RWPE2 (cell line): ENCODE results near the gene SLC39A10.

Experiments
- ATAC-seq: fragments of 200-7000 bp; cut with Tn5 transposase; 3 replicates; pipeline ENCODE4 v1.9.1; 2021; ENCODE audit warnings: low read depth
- DNase-seq: peaks from one replicate; pipeline ENCODE4 v3.0.0-alpha.2; 2020; ENCODE audit warnings: low spot score
- H3K27ac ChIP-seq: fragments of 450-650 bp; 2 replicates; pipeline ENCODE4 v1.5.1; 2017; ENCODE audit warnings: mild to moderate bottlenecking; ENCODE audit not compliant: poor library complexity, severe bottlenecking
- H3K27me3 ChIP-seq: fragments of 250-450 bp; sonication (Bioruptor Pico); 2 replicates; pipeline ENCODE4 v1.5.1; 2021; ENCODE audit warnings: mild to moderate bottlenecking, moderate library complexity; ENCODE audit not compliant: insufficient read depth, poor library complexity, severe bottlenecking
- H3K36me3 ChIP-seq: fragments of 250-450 bp; sonication (Bioruptor Pico); 2 replicates; pipeline ENCODE4 v1.5.1; 2020; ENCODE audit warnings: low read depth, mild to moderate bottlenecking, moderate library complexity
- H3K4me1 ChIP-seq: fragments of 250-450 bp; sonication (Bioruptor Pico); 2 replicates; pipeline ENCODE4 v1.5.1; 2021; ENCODE audit warnings: mild to moderate bottlenecking, moderate library complexity; ENCODE audit not compliant: insufficient read depth, poor library complexity, severe bottlenecking
- H3K4me3 ChIP-seq: fragments of 250-450 bp; sonication (Bioruptor Pico); 2 replicates; pipeline ENCODE4 v1.5.1; 2021; ENCODE audit warnings: mild to moderate bottlenecking, moderate library complexity; ENCODE audit not compliant: severe bottlenecking
- H3K9me3 ChIP-seq: fragments of 250-450 bp; sonication (Bioruptor Pico); 2 replicates; pipeline ENCODE4 v1.5.1; 2021; ENCODE audit warnings: mild to moderate bottlenecking, moderate library complexity; ENCODE audit not compliant: severe bottlenecking
- CTCF ChIP-seq: fragments of 450-650 bp; IDR thresholded peaks from one replicate; pipeline ENCODE4 v1.5.1; 2017; ENCODE audit warnings: mild to moderate bottlenecking, moderate library complexity; ENCODE audit not compliant: poor library complexity, severe bottlenecking

The SLC39A10 gene

GRCh38 chr2:195734931-195735330 lies 77.9 kb downstream of the SLC39A10 start:
- DNase-seq (no peak), ATAC-seq (no peak)
- no peak for TF ChIP-seq CTCF
- Histone ChIP-seq H3K4me1 (peaks cover 5% of the 10 kb centered on the region), H3K27me3 (no peaks in the 10 kb centered on the region), H3K36me3 (no peaks in the 10 kb centered on the region), H3K9me3 (no peaks in the 10 kb centered on the region), H3K4me3 (no peak overlapping the region), H3K27ac (no peak overlapping the region)

GRCh38 chr2:195735347-195735746 lies 78.3 kb downstream of the SLC39A10 start:
- H3K27ac ChIP-seq: no peak overlapping the region
- DNase-seq (no peak), ATAC-seq (no peak)
- H3K27me3 ChIP-seq: no peaks in the 10 kb centered on the region
- H3K9me3 ChIP-seq: no peaks in the 10 kb centered on the region
- TF ChIP-seq CTCF: no peak
- peaks cover 5% of the 10 kb centered on the region for H3K4me1 ChIP-seq
- no peaks in the 10 kb centered on the region for H3K36me3 ChIP-seq
- no peak overlapping the region for H3K4me3 ChIP-seq

- H3K4me1 ChIP-seq: peaks cover 5% of the 10 kb centered on the region
- H3K9me3 ChIP-seq: no peaks in the 10 kb centered on the region
- no peak overlapping the region for H3K4me3 ChIP-seq
- ATAC-seq: peak; percentile 68
- H3K36me3 ChIP-seq: no peaks in the 10 kb centered on the region
- peak overlapping the region; percentile 48 for H3K27ac ChIP-seq
- no peaks in the 10 kb centered on the region for H3K27me3 ChIP-seq
- no peak for DNase-seq
- TF ChIP-seq CTCF: no peak
Measured at GRCh38 chr2:195737511-195738325, 80.7 kb downstream of the SLC39A10 start.

GRCh38 chr2:195741191-195741590 lies 84.2 kb downstream of the SLC39A10 start:
- Histone ChIP-seq H3K4me1 (peaks cover 5% of the 10 kb centered on the region), H3K36me3 (no peaks in the 10 kb centered on the region)
- ATAC-seq: no peak

More at GRCh38 chr2:195741191-195741590, 84.2 kb downstream of the SLC39A10 start:
- Histone ChIP-seq H3K27ac (no peak overlapping the region), H3K27me3 (no peaks in the 10 kb centered on the region), H3K4me3 (no peak overlapping the region), H3K9me3 (no peaks in the 10 kb centered on the region)
- no peak for DNase-seq
- no peak for TF ChIP-seq CTCF
